Measurements from ENCODE around the gene ACD.
A peak's percentile ranks its signal among the peaks of the same experiment; 100 is the strongest.

The ACD gene

DNA sequence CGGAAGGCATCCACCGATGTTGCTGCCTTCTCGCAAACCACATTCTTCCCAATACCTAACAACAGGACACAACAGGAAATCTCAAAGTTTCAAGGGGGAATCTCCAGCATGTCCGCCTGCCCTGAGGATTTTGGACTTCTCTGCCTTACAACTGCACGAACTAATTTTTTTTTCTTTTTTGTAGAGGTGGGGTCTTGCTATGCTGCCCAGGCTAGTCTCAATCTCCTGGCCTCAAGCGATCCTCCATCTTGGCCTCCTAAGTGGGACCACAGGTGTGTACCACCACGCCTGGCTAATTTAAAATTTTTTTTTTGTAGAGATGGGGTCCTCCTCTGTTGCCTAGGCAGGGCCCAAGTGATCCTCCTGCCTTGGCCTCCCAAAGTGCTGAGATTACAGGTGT lies 15.9 kb upstream of the ACD start:
- DNase-seq = no peak

GRCh38 chr16:67675579-67675935 lies 15.5 kb upstream of the ACD start:
- DNase-seq = no peak

DNA sequence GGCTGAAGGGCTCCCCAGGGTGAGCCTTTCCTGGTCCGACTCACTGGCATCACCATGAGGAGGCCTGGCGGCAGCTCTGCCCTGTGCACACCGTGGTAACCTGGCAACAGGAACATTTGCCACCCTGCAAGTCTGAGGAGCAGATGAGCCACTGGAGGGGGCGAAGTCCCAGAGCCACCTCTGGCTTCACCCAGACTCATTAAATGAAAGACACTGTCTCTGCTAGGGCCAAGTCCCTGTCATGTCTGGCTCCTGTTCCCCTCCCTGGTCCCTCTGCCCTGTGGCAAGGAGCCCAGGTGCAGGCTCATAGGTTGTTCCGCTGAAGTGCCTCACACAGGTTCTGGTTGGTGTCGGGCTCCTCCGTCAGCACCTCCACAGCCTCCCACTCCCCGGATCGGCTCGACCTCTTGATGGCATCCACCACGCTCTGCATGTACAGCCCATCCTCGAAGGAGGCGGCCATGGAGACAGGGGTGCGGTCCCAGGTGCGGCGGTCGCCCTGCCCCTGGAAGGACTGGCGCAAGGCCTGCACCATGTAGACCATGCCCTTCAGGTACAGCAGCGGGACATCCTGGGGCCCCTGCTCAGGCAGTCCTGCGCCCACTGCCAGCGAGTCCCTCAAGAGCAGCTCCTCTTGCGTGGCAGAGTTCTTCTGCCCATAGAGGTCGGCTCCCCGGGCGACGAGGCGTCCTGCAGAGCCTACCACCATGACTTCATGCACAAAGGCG lies 15.0 kb upstream of the ACD start:
- DNase-seq = no peak

- DNase-seq = peak in 16 of 58 donors; percentile 11 to 34 (median 22)
Observed at GRCh38 chr16:67673712-67674580, 13.9 kb upstream of the ACD start.

GRCh38 chr16:67672739-67673662 lies 12.9 kb upstream of the ACD start:
- DNase-seq = peak in 41 of 58 donors; percentile 13 to 63 (median 37)

DNA sequence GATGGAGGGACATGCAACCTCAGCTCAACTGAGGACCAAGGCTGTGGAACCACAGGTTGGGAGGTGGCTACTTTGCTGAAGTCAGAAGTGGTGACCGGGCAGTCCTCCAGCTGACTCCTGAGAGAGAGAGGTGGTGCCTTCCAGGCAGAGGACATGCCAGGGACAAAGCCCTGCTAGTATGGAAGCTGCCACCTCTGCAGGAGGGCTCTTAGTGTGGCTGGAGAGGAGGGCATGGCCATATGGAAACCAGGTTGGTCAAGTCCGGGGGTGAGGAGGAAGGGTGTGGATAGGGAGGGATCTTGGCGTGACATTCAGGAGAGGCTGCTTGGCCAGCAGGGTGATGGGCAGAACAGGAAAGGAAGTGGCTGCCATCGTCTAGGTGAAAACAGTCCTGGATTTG lies 12.2 kb upstream of the ACD start:
- DNase-seq = no peak

- no peak for DNase-seq
Observed at GRCh38 chr16:67669499-67670101, 9.5 kb upstream of the ACD start.

DNA sequence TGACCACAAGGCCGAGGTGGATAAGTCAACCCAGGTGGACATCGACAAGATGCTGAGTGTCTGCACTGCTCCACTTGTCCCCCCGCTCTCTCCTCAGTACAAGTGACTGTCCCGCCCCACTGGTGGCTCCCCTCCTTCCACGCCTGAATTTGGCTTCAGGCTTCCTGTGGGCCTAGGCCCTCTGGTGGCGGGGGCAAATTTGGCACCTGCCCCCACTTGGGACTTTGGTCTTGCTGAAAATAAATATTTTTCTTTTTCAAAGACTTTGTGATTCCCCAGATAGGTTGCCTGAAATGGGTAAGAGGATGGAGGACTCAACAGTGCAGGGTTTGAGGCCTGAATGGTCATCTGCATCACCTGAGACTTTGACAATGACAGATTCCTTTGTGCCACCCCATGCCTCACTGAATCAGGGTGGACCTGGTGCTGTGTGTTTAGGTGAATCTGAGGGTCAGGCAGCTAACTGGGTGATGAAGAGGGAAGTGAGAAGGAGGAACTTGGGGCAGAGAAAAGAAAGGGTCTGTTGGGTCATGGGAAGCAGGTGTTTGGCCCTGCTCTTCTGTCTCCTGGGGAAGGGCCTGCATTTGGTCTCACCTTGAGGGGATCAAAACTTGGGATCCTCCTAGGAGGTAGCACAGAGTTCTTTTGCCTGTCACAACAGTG lies 8.6 kb upstream of the ACD start:
- no peak for DNase-seq

DNA sequence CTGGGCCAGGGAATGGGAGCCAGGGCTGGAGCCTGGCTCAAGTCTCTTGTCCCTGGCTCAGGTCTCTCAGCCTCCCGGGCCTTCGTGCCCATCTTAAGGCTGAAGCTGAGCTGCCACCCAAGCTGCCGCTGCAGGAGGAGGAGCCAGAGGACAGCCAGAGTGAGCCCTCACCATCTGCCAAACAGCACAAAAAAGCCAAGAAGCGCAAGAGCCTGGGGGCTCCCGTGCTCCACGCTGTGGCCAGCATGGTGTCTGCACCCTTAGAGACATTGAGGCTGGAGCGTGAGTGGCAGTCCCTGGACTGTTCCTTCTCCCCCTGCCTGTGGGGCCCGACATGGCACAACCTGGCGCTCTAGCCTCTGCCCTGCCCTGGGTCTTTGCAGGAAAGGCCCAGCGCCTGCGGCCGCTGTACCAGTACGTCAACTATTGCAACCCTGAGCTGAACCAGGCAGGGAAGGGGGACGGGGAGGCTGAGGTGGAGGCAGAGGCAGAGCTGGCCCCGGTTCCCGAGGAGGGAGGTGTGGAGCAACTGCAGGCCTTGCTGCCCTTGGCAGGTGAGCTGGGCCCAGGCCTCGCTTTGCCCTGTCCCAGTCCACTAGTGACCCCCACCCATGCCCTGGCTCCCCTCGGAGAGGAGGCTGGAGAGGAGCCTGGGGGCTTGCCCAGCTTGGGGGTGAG lies 7.9 kb upstream of the ACD start:
- peak in 57 of 58 donors; percentile 23 to 94 (median 79) for DNase-seq

DNA sequence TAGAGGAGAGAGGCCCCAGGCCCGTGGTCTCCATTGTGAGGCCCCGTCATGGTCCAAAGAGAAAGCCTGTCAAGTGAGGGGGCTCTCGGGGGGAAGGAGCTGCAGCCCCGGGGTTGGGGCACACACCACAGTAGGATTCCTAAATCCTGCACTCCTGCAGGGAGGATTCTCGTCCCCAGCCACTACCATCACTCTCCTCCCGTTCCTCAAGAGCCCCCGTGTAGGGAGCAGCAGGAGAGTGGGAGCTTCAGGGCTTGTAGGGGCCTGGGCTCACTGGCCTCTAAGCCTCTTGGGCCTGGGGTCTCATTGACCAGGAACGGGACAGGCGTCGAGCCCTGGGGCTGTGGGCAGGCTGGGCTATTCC lies 7.4 kb upstream of the ACD start:
- no peak for DNase-seq

DNA sequence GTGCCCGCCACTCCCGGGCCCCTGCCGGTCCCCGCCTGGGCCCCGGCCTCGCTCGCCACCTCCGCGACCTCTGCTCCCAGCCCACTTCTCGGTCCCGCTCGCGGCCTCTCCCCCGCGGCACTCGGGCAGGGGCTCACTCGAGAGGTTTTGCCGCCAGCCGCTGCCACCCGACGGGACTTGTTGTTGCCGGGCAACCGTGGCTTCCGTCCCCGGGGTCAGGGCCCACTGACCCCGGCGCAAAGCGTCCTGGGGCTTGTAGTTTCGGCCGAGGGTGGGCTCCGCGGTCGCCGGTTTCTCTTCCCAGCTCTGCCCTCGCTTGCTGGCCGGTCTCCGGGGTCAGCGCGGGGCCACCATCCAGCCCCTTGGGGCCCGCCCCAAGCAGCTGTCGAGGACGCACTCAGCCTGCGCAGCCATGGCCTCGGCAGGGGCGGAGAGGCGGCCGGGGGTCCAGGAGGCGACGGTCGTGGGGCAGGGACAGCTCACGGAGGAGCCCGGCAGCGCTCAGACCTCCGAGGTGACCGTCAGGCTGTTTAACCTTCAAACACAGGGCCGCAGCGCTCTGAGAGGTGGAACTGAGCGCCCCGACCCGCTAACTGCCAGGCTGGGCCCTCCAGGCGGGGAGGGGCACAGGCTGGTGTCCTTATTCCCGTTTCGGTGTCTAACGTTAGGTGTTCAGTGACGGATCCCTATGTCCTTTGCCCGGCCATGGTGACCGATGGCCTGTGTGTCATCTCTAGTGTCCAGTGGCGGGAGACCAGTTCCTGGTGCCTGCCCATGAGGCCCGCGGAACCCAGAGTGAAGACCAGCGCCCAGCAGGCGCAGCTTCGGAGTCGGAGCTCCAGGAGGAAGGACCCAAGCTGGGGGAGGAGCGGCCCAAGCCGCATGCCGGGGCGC lies 6.7 kb upstream of the ACD start, which contains the start of the genes C16orf86 and ENKD1:
Gene C16orf86, plus strand, starts transcription at position 256 of the 894 bp plus-strand sequence. Its CDS starts 157 bp downstream, at position 413.
Gene ENKD1, minus strand, starts transcription at position 192 of the 894 bp plus-strand sequence. CDS start 308 bp downstream, outside the sequence.
- peak in 55 of 58 donors; percentile 14 to 83 (median 69) for DNase-seq

- DNase-seq = peak in 1 of 58 donors; percentile 13
Observed at GRCh38 chr16:67666032-67666551, 6.0 kb upstream of the ACD start.

DNA sequence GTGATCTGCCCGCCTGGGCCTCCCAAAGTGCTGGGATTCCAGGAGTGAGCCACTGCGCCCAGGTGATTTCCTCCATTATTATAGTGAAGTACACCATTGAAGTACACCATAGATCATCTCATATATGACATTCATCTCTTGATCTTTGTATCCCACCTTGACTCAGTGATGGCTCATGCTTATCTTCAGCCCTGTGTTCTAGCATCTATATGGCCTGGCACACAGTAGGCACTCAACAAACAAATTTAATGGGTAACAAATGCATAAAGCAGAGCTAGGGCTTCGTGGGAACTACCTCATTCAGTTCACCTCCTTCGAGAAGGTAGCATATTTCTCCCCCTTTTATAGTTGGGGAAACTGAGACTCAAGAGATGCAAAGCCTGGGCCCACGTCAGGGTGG lies 5.5 kb upstream of the ACD start:
- no peak for DNase-seq

GRCh38 chr16:67664871-67665270 lies 4.8 kb upstream of the ACD start:
- no peak for DNase-seq

DNA sequence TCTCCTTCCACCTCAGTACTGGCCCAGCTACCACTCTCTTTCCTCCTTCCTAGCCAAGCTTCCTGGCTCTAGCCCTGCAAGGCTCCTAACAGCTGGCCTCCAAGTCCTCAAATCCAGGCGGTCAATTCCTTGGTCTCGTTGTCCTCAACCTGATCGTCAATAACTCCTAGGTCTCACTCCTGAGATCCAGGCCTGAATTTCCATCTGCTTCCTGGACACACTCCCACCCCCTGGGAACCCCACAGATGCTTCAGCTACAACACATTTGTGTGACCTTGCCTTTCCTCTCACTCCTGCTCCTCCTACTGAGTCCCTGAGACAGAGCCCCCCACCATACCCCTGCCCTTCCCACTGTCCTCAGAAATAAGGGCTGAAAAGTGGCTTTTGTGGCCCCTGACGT lies 4.2 kb upstream of the ACD start:
- no peak for DNase-seq

DNA sequence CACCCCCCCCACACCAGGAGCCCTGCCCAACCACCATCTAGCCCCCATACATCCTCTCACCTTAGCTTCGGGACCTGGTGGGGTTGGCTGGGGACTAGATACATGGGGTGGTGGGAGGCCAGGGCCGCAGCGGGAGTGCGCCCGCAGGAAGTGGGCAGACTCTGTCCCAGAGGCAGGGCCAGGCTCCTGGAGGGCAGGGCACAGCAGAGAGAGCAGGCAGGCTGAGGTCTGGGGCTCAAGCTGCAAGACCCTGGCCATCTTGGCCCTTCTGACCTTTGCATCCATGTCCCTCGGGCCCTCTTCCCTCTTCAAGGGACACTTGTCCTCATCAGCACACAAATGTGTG lies 3.8 kb upstream of the ACD start:
- no peak for DNase-seq

GRCh38 chr16:67663151-67663876 lies 3.3 kb upstream of the ACD start:
- peak in 12 of 58 donors; percentile 15 to 59 (median 30) for DNase-seq

DNA sequence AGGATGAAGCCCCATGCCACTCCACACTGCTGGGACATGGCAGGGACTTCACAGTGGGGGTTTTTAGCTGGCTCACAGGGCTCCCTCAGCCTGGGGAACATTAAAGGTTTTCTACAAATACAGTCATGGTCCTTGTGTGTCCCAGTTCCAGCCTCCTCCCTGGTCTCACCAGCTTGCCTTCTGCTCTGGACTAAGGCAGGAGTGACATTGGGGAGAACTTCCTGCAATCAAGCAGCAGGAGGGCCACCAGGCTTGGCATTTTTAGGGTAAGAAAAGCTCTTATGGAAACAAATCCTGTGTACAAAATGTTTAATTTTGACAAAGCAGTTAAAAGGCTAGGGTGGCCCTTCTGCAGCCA lies 2.6 kb upstream of the ACD start:
- DNase-seq = no peak

Data from anterior cingulate cortex (tissue), 58 donors.